ENCODE results near the gene VPS4A.

- TF ChIP-seq ARNTL (CRISPR knock-in tag; IDR thresholded peaks at IDR 0.05; ENCODE audit: borderline replicate concordance, low read depth), result no peak
- TF ChIP-seq TOX (CRISPR knock-in tag; IDR thresholded peaks at IDR 0.05; ENCODE audit: borderline replicate concordance), result no peak
- no peak for TF ChIP-seq ESRRG (CRISPR knock-in tag; IDR thresholded peaks at IDR 0.05)
- no peak for TF ChIP-seq ISL1 (CRISPR knock-in tag; IDR thresholded peaks at IDR 0.05)
Measured at GRCh38 chr16:69277413-69277812, 33.7 kb upstream of the VPS4A start.
